Cerebellar cortex (tissue), 1 donor: Measurements from ENCODE around the gene ZNF205.

Source experiments
- DNase-seq: peaks from one replicate; pipeline ENCODE4 v3.0.0-alpha.2; 2015; ENCODE audit warnings: low spot score

The ZNF205 gene

DNA sequence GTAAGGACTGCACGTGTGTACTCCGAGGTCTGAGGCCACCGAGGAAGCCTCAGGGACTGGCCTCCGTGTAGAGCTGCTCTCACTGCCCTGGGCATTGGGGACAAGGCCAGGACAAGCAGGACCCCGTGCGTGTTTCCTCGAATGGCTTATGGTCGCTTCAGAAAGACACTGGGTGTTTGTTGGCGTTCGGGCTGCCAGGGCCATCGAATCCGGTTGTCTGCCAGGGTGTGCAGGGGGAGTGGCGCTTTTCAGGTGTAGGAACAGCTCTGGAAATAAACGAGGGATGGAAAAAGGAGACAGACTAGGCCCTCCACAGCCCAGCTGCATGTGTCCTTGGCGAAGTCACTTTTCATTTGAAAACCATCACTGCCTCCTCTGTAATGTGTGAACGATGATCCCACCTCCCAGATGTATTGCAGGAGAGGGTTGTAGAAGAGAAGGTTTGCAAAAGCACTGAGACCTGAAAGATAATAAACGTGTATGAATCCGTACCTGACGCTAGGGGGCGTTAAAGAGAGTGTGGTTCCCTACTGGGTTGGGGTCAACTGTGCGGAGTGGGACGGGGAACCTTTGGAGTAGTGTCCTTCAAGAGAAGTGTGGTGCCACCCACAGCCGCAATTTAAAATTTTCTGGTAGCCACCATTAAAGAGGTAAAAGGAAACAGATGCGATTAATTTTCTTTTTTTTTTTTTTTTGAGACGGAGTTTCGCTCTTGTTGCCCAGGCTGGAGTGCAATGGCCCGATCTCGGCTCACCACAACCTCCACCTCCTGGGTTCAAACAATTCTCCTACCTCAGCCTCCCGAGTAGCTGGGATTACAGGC, 11.2 kb upstream of the ZNF205 start:
- peak; percentile 45 for DNase-seq

- no peak for DNase-seq
Measured at GRCh38 chr16:3101841-3102470, 10.4 kb upstream of the ZNF205 start.

GRCh38 chr16:3106205-3106928, 6.0 kb upstream of the ZNF205 start:
- peak; percentile 88 for DNase-seq

- DNase-seq, result no peak
Measured at GRCh38 chr16:3112881-3113574, 642 bp downstream of the ZNF205 start.

DNA sequence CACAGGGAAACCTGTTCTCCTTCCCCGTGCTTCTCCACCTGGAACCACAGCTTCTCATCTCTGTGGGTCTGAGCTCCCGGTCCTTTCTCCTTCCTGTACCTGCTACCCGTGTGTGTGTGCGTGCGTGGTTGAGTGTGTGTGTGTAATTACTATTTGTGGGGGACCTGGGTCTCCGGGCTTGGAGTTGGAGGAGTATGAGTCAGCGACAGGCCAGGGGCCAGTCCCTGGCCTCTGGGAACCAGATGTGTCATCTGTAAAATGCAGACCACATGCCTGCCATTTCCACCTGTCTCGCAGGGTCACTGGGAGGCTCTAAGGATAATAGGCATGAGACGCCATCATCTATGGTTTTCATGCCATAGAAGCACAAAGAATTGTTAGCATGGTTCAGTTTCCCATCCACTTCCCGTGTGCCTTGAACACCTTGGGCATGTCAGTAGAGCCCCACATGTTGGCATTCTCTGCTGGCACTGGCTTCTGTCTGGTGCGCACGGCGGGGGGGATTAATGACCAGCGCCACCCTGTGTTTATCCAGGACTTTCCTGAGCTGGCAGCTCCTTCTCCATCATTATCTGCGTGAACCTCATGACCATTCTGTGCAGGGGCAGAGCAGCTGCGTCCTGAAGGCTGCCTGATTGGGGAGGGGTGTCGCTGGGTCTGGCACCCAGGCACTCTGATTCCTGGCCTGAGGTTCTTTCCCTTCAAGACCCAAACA, 1.5 kb downstream of the ZNF205 start:
- no peak for DNase-seq

DNA sequence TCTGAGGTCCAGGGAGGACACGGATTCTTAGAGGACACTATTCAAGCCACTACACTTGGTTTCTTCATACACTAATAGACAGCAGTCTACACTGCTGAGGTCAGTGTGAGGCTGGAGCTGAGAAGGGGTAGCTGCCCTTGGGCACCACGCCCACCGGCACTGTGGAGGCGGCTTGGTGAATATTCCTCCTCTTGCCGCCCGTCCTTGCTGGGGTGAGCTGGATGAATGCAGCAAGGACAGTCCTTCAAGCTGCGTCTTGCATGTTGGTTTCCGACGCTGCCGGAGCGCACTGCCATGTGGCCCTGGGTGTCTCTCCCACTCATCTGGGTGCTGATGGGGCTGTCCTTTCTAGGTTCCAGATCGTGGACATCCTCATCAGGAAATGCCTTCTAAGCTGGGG, 2.6 kb downstream of the ZNF205 start:
- no peak for DNase-seq

- DNase-seq, result no peak
Measured at GRCh38 chr16:3115561-3115960, 3.2 kb downstream of the ZNF205 start.

DNA sequence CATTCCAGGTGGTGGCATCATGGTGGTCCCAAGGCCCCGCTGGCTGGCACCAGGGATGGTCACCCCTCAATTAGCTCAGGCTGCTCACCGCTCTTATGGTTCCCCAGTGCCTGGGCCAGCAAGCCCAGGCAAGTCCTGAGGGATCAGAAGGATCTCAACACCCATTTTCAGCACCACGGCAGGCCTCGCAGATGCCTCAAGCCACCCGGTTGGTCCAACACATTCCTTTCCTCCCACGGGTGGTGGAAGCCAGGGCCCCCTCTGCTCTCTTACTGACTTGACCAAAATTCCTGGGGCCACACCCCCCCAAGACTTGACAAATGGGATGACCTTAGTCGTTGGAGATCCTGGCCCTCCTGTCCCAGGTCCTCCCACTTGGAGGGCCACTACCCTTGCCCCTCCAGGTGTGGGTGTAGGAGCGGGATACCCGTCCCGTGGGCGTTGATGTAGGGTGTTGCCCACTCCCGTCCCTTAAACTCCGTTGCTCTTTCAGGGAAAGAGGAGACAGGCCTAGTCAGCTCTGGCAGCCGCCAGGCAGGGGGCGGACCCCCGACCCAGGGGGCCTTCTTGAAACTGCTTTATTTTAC, 5.9 kb downstream of the ZNF205 start:
- DNase-seq, result no peak

GRCh38 chr16:3118846-3119245, 6.5 kb downstream of the ZNF205 start:
- no peak for DNase-seq

GRCh38 chr16:3119286-3119685, 6.9 kb downstream of the ZNF205 start:
- DNase-seq, result no peak

DNA sequence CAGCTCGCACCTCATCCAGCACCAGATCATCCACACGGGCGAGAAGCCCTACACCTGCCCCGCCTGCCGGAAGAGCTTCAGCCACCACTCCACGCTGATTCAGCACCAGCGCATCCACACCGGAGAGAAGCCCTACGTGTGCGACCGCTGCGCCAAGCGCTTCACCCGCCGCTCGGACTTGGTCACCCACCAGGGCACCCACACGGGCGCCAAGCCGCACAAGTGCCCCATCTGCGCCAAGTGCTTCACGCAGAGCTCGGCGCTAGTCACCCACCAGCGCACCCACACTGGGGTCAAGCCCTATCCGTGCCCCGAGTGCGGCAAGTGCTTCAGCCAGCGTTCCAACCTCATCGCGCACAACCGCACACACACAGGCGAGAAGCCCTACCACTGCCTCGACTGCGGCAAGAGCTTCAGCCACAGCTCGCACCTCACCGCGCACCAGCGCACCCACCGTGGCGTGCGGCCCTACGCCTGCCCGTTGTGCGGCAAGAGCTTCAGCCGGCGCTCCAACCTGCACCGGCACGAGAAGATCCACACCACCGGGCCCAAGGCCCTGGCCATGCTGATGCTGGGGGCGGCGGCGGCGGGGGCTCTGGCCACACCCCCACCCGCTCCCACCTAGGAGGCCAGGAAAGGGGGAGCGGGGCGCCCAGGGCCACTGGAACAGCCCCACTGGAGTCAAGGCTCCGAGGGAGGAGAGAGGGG, 7.5 kb downstream of the ZNF205 start:
- no peak for DNase-seq

DNA sequence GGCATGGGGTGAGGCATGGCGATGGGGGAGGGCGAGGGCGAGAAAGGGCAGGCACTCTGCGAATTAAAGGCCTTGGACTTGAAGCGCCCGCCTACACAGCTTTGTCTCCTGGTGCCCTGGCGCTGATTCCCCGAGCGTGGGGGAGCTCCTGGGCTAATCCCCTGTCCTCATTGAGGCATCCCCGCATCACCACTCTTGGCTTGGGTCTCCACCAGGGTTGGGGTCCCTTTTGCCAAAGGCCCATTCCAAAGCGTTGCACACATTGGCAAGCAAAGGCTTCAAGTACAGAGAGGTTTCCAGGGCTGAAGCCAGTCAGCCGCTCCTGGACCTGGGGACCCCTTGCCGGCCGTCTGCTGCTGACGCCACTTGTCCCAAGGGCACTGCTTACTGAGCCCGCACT, 8.0 kb downstream of the ZNF205 start:
- no peak for DNase-seq

- no peak for DNase-seq
Measured at GRCh38 chr16:3121851-3122467, 9.6 kb downstream of the ZNF205 start.

DNA sequence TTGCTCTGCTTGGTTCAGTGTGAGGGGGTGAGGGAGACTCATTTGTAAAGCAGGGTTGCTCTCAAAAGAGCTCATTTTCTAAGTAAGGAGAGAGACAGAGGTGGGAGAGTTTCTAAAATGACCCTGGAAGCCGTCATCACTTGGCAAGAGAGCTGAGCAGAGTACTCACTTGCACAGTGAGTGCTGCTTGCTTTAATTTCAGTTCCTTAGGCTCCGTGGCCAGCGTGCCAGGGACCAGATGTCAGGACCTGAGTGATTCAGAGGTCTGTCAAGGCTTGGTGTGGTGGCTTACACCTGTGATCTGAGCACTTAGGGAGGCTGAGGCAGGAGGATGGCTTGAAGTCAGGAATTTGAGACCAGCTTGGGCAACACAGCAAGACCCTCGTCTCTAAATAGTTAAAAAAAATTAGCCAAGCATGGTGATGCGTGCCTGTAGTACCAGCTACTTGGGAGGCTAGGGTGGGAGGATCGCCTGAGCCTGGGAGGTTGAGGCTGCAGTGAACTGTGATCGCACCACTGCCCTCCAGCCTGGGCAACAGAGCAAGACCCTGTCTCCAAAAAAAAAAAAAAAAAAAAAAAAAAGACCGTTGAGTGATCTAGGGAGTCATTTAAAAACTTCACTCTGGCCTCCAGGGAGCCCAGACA, 10.7 kb downstream of the ZNF205 start:
- DNase-seq, result no peak

DNA sequence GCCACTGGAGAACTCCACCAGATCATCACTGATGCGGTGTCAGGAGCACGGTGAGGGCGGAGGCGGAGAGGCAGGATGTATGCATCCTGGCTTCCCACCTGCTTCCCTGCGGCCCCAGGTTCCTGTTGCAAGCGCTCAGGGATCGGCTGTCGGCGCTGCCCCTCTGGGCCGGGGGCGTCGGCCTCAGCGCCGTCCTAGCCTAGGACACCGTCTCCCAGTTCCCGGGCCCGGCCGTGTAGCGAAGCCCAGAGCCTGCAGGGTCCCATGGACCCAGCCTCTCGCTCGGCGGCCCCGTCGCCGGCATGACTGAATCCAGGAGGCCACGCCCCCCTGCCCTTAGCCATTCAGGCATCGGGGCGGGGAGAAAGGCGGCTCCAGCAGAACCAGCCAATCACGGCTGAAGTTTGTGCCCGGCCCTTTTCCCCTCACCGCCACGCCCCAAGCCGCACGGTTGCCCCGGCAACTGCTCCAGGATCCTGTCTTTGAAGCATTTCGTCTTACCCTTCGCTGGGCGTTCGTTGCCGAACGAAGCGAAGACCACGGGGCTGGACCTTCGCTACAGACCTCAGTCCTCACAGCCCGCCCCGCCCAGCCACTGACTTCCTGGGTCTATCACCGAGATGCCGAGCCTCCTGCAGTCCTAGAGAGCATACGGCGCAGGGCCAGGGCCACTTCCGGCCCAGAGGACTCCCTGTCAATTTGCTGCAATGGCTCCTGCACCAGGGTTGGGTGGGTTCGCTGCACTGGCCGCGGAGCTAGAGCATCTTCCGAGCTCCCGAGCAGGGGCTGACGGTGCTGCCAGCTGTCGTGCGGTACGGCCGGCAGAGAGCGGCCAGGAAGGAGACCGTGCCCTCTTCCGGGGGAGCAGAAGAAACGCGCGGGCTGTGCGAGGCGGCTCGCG, 11.8 kb downstream of the ZNF205 start:
- peak; percentile 98 for DNase-seq

- DNase-seq, result peak; percentile 81
Measured at GRCh38 chr16:3127745-3128144, 15.4 kb downstream of the ZNF205 start.

- peak; percentile 96 for DNase-seq
Measured at GRCh38 chr16:3129137-3130131, 17.0 kb downstream of the ZNF205 start.
